Endothelial cell of umbilical vein (primary cell): ENCODE results near the gene FAM168A. TPM values are rescaled to one million over a fixed set of nuclear protein-coding genes. Genes with fewer than 3 reads are reported as not detected.

Experiments
- BruUV-seq: library from RNA; stranded (reverse); fragments of 400-500 nt; replicated peaks from 2 replicates; lab custom pipeline; 2021; lab: Mats Ljungman, UMichigan
- CTCF ChIA-PET: fragments of 300-600, 350-600 bp; sonication (Branson Sonifier 250); formaldehyde crosslinking; loops from one replicate; lab custom pipeline; 2021; ENCODE audit warnings: antibody characterized with exemption, inconsistent platforms; lab: Charles Lee
- POLR2A ChIA-PET: fragments of 300-600, 350-600 bp; sonication (Branson Sonifier 250); formaldehyde crosslinking; loops from one replicate; lab custom pipeline; 2021; ENCODE audit warnings: antibody characterized with exemption, inconsistent platforms; lab: Charles Lee
- DNase-seq: peaks from one replicate; pipeline ENCODE4 v3.0.0-alpha.2; 2011; ENCODE audit warnings: low read depth, low spot score
- FAIRE-seq: peaks from 2 replicates; lab custom pipeline; 2011; peaks lifted over from hg19 to GRCh38; lab: Jason Lieb, UNC
- H2AFZ ChIP-seq: 2 replicates; pipeline ENCODE4 v1.6.0; 2012; ENCODE audit warnings: low read depth, low read length, control low read depth, inconsistent platforms
- H3K27ac ChIP-seq: 2 replicates; pipeline ENCODE4 v1.5.1; 2011; ENCODE audit warnings: low read depth, mild to moderate bottlenecking, control low read depth, low read length, moderate library complexity; ENCODE audit not compliant: insufficient read depth
- H3K27me3 ChIP-seq, 2 experiments: 2 replicates each; pipeline versions ENCODE4 v1.6.0 to v1.6.1; 2011; ENCODE audit warnings: low read length in 2 of 2, mixed read lengths in 1 of 2; ENCODE audit not compliant: control insufficient read depth in 2 of 2, insufficient read depth in 2 of 2
- H3K36me3 ChIP-seq, 2 experiments: 2 replicates in 1 of 2; 3 replicates in 1 of 2; pipeline ENCODE4 v1.5.1; 2011; ENCODE audit warnings: low read length in 2 of 2, mild to moderate bottlenecking in 1 of 2, moderate library complexity in 1 of 2; ENCODE audit not compliant: control insufficient read depth in 2 of 2, insufficient read depth in 2 of 2; ENCODE audit errors: extremely low read depth in 1 of 2
- H3K4me1 ChIP-seq: 3 replicates; pipeline ENCODE4 v1.5.1; 2011; ENCODE audit warnings: mild to moderate bottlenecking, low read length; ENCODE audit not compliant: control insufficient read depth, insufficient read depth; ENCODE audit errors: extremely low read depth
- H3K4me2 ChIP-seq: 2 replicates; pipeline ENCODE4 v1.6.1; 2011; ENCODE audit warnings: low read length, control low read depth, mixed read lengths; ENCODE audit not compliant: insufficient read depth
- H3K4me3 ChIP-seq, 3 experiments: fragments of 200-600 bp in 1 of 3; sonication (generic), shearing (Covaris generic) in 1 of 3; replicated peaks in 1 of 3; 2 replicates each; pipeline ENCODE4 v1.5.1; 2011 to 2016; ENCODE audit warnings: control low read depth in 3 of 3, low read length in 3 of 3, mild to moderate bottlenecking in 2 of 3, inconsistent platforms in 1 of 3, low read depth in 1 of 3, moderate library complexity in 1 of 3; ENCODE audit not compliant: insufficient read depth in 1 of 3
- H3K79me2 ChIP-seq: 2 replicates; pipeline ENCODE4 v1.6.0; 2012; ENCODE audit warnings: low read length, inconsistent platforms; ENCODE audit not compliant: control insufficient read depth, insufficient read depth
- H3K9ac ChIP-seq: replicated peaks from 2 replicates; pipeline ENCODE3; 2011; ENCODE audit warnings: low read length, control low read depth; ENCODE audit not compliant: insufficient read depth; ENCODE audit errors: extremely low read depth
- H3K9me1 ChIP-seq: replicated peaks from 3 replicates; pipeline ENCODE4 v1.6.0; 2011; ENCODE audit warnings: mild to moderate bottlenecking, low read length; ENCODE audit not compliant: control insufficient read depth, insufficient read depth; ENCODE audit errors: extremely low read depth
- H3K9me3 ChIP-seq: replicated peaks from 2 replicates; pipeline ENCODE4 v1.5.1; 2012; ENCODE audit warnings: low read length, inconsistent platforms; ENCODE audit not compliant: control insufficient read depth, insufficient read depth
- H4K20me1 ChIP-seq: replicated peaks from 2 replicates; pipeline ENCODE3; 2011; ENCODE audit warnings: mild to moderate bottlenecking, low read length; ENCODE audit not compliant: control insufficient read depth, insufficient read depth; ENCODE audit errors: extremely low read depth
- CTCF ChIP-seq, 2 donors: IDR thresholded peaks; 1 replicate in 1 of 2; 2 replicates in 1 of 2; pipeline ENCODE4 v1.5.1; 2011; ENCODE audit warnings: low read length in 2 of 2, mild to moderate bottlenecking in 2 of 2, moderate library complexity in 2 of 2, control low read depth in 1 of 2, inconsistent platforms in 1 of 2, low read depth in 1 of 2; ENCODE audit not compliant: insufficient read depth in 1 of 2; ENCODE audit errors: extremely low read depth in 1 of 2
- EZH2 ChIP-seq: IDR thresholded peaks from 2 replicates; pipeline ENCODE4 v1.6.1; 2012; ENCODE audit warnings: borderline replicate concordance, low read depth, mild to moderate bottlenecking, moderate library complexity, low read length, inconsistent platforms; ENCODE audit not compliant: severe bottlenecking
- FOS ChIP-seq: IDR thresholded peaks from 2 replicates; pipeline ENCODE4 v1.6.1; 2011; ENCODE audit warnings: mild to moderate bottlenecking, low read length, moderate library complexity, borderline replicate concordance; ENCODE audit not compliant: insufficient read depth
- GATA2 ChIP-seq: IDR thresholded peaks from 2 replicates; pipeline ENCODE4 v1.7.0; 2011; ENCODE audit warnings: low read depth, mild to moderate bottlenecking, moderate library complexity, mixed read lengths, low read length; ENCODE audit not compliant: insufficient read length, insufficient read depth
- JUN ChIP-seq: IDR thresholded peaks from 2 replicates; pipeline ENCODE4 v1.6.1; 2011; ENCODE audit warnings: borderline replicate concordance, low read depth; ENCODE audit not compliant: insufficient read length, insufficient read depth
- MAX ChIP-seq: IDR thresholded peaks from 2 replicates; pipeline ENCODE4 v1.6.1; 2011; ENCODE audit not compliant: insufficient read depth, insufficient read length
- MYC ChIP-seq: IDR thresholded peaks from one replicate; pipeline ENCODE4 v1.6.1; 2011; ENCODE audit warnings: mild to moderate bottlenecking, low read depth, low read length
- POLR2A ChIP-seq: IDR thresholded peaks from 2 replicates; pipeline ENCODE4 v1.6.1; 2012; ENCODE audit warnings: low read depth, mild to moderate bottlenecking, control low read depth, low read length
- POLR2AphosphoS5 ChIP-seq: IDR thresholded peaks from 2 replicates; pipeline ENCODE4 v1.6.1; 2012; ENCODE audit warnings: low read depth, mild to moderate bottlenecking, control low read depth, low read length, moderate library complexity; ENCODE audit not compliant: insufficient read depth
- dilution Hi-C: fragments of 300-500 bp; cut with MboI; formaldehyde crosslinking; loops from one replicate; pipeline ENCODE4 v1.15.0; 2019; ENCODE audit warnings: low sequenced_read_pairs; ENCODE audit not compliant: extremely low pct_ligation_motif_present
- intact Hi-C: fragments of 100-400 bp; cut with micrococcal nuclease; formaldehyde crosslinking; loops from one replicate; pipeline ENCODE4 v1.10.0; 2022
- polyA plus RNA-seq, 4 experiments: library from polyadenylated mRNA; depleted of rRNA in 3 of 4; stranded (reverse) in 3 of 4; unstranded in 1 of 4; fragments of >200 nt; gene quantifications; 2 replicates each; pipeline versions ENCODE4 v1.2.1 to v1.2.3, GENCODE V29; 2011 to 2012; ENCODE audit warnings: missing spikeins in 1 of 4
- total RNA-seq: library from RNA; stranded (reverse); gene quantifications from 2 replicates; pipeline ENCODE4 v1.2.3, GENCODE V29; 2021

FAM168A gene
- total and polyA plus RNA-seq, 2 donors (not counting 3 experiments of a cell fraction or from before 2014, with no cell fraction given): 17.0 to 20.5 TPM

- Histone ChIP-seq H3K4me2 (no peak overlapping the region), H3K27ac (no peak overlapping the region), H3K9ac (no peak overlapping the region), H2AFZ (no peak overlapping the region), H3K9me3 (no peaks in the 10 kb centered on the region), H3K9me1 (no peaks in the 10 kb centered on the region), H3K36me3 (no peaks in the 10 kb centered on the region), H3K4me1 (no peaks in the 10 kb centered on the region), H3K79me2 (no peaks in the 10 kb centered on the region), H3K27me3 (no peaks in the 10 kb centered on the region), H3K4me3 (no peak overlapping the region), H4K20me1 (no peaks in the 10 kb centered on the region)
- TF ChIP-seq GATA2: no peak
- TF ChIP-seq POLR2A: no peak
- no peak for TF ChIP-seq JUN
- no peak for TF ChIP-seq POLR2AphosphoS5
- dilution Hi-C loops (no loop called here), intact Hi-C loops (no loop called here)
- POLR2A ChIA-PET: no interaction called here
- BruUV-seq: no TSS peak
- CTCF ChIA-PET: interaction anchor here (0.6 to 5.1 kb wide), 4 partner anchors 13 to 696 kb away, joined by 3 to 32 read pairs (median 6); no protein-coding TSS in a partner anchor
- DNase-seq (no peak), FAIRE-seq (no peak)
These were observed 134.6 kb downstream of the FAM168A start for GRCh38 chr11:73463359-73463758.

- ChIA-PET POLR2A (no interaction called here), CTCF (no interaction called here)
- Histone ChIP-seq H3K9me3 (no peaks in the 10 kb centered on the region), H2AFZ (no peak overlapping the region), H3K36me3 (no peaks in the 10 kb centered on the region), H3K9ac (no peak overlapping the region), H3K9me1 (no peaks in the 10 kb centered on the region), H4K20me1 (no peaks in the 10 kb centered on the region), H3K79me2 (no peaks in the 10 kb centered on the region), H3K4me3 (no peak overlapping the region), H3K4me2 (no peak overlapping the region), H3K27me3 (no peaks in the 10 kb centered on the region), H3K4me1 (no peaks in the 10 kb centered on the region), H3K27ac (no peak overlapping the region)
- no peak for DNase-seq
- BruUV-seq: no TSS peak
- TF ChIP-seq MAX (no peak), EZH2 (no peak), POLR2A (no peak), FOS (no peak), POLR2AphosphoS5 (no peak), CTCF (IDR thresholded peaks at IDR 0.05; ENCODE audit: extremely low read depth in 1 of 2, insufficient read depth in 1 of 2, low read depth in 1 of 2, low read length in 2 of 2) (no peak), GATA2 (no peak), MYC (no peak), JUN (no peak)
- no peak for FAIRE-seq
- dilution Hi-C loops: no loop called here
- intact Hi-C loops: no loop called here
These were observed 135.9 kb downstream of the FAM168A start for GRCh38 chr11:73461964-73462363.
